GM19239 (cell line): ENCODE results near the gene ZNF490.
"Not testable (repeated sequence)": the region's sequence is repeated elsewhere in the genome, so short reads cannot be mapped to it uniquely, and the experiment has no call there.

ENCODE experiments used
- DNase-seq: peaks from one replicate; pipeline ENCODE4 v3.0.0; 2011; ENCODE audit warnings: low spot score; ENCODE audit not compliant: insufficient read length
- FAIRE-seq: peaks from 2 replicates; lab custom pipeline; 2011; peaks lifted over from hg19 to GRCh38; lab: Jason Lieb, UNC

ZNF490 gene

GRCh38 chr19:12610540-12611360, at the start of gene ZNF490, which contains the start of gene ZNF791:
TSS of gene ZNF490 (minus strand) at chr19:12610813. CDS start at chr19:12610680, 133 bp downstream.
TSS of gene ZNF791 (plus strand) at chr19:12610920. CDS start at chr19:12611080, 160 bp downstream.
- peak; percentile 85 for DNase-seq
- peak; percentile 99 for FAIRE-seq

- FAIRE-seq (no peak), DNase-seq (no peak)
These were observed 47.4 kb upstream of the ZNF490 start for GRCh38 chr19:12657966-12658365.

GRCh38 chr19:12656899-12657571, 46.4 kb upstream of the ZNF490 start:
- FAIRE-seq: no peak
- no peak for DNase-seq

GRCh38 chr19:12655546-12655945, 44.9 kb upstream of the ZNF490 start:
- no peak for DNase-seq
- no peak for FAIRE-seq

- FAIRE-seq (no peak), DNase-seq (no peak)
These were observed 41.6 kb upstream of the ZNF490 start for GRCh38 chr19:12652219-12652618.

- FAIRE-seq (no peak), DNase-seq (no peak)
These were observed 39.3 kb upstream of the ZNF490 start for GRCh38 chr19:12649941-12650340.

- DNase-seq: no peak
- no peak for FAIRE-seq
These were observed 37.5 kb upstream of the ZNF490 start for GRCh38 chr19:12648088-12648487.

GRCh38 chr19:12647490-12648071, 37.0 kb upstream of the ZNF490 start:
- no peak for DNase-seq
- no peak for FAIRE-seq

- FAIRE-seq (no peak), DNase-seq (no peak)
These were observed 36.4 kb upstream of the ZNF490 start for GRCh38 chr19:12647047-12647446.

- DNase-seq (no peak), FAIRE-seq (no peak)
These were observed 35.9 kb upstream of the ZNF490 start for GRCh38 chr19:12646551-12646950.

GRCh38 chr19:12643716-12644115, 33.1 kb upstream of the ZNF490 start:
- DNase-seq, FAIRE-seq: not testable (repeated sequence)

GRCh38 chr19:12642506-12642905, 31.9 kb upstream of the ZNF490 start:
- no peak for FAIRE-seq
- DNase-seq: no peak

- DNase-seq (no peak), FAIRE-seq (no peak)
These were observed 30.8 kb upstream of the ZNF490 start for GRCh38 chr19:12641456-12641855.

GRCh38 chr19:12639901-12640613, 29.4 kb upstream of the ZNF490 start:
- DNase-seq: peak; percentile 91
- peak; percentile 94 for FAIRE-seq

- FAIRE-seq (no peak), DNase-seq (no peak)
These were observed 28.1 kb upstream of the ZNF490 start for GRCh38 chr19:12638611-12639182.

GRCh38 chr19:12636631-12637030, 26.0 kb upstream of the ZNF490 start:
- FAIRE-seq (no peak), DNase-seq (no peak)

- DNase-seq: no peak
- FAIRE-seq: no peak
These were observed 18.6 kb upstream of the ZNF490 start for GRCh38 chr19:12629215-12629614.

GRCh38 chr19:12628040-12629022, 17.7 kb upstream of the ZNF490 start:
- FAIRE-seq: no peak
- DNase-seq: no peak

GRCh38 chr19:12626958-12627357, 16.3 kb upstream of the ZNF490 start:
- FAIRE-seq (no peak), DNase-seq (no peak)
